Upper lobe of left lung (tissue), 6 donors: ENCODE data around the gene CYP4F3. TPM values are rescaled to one million over a fixed set of nuclear protein-coding genes. Genes with fewer than 3 reads are reported as not detected.

Source experiments
- ATAC-seq, 2 donors: fragments of 200-7000 bp; cut with Tn5 transposase; one replicate each; pipeline ENCODE4 v1.9.1; 2022; ENCODE audit warnings: mild to moderate bottlenecking in 2 of 2, moderate library complexity in 2 of 2; ENCODE audit not compliant: low FRiP score in 2 of 2
- DNase-seq, 2 donors: peaks; one replicate each; pipeline ENCODE4 v3.0.0-alpha.2; 2019 to 2020
- H3K27ac ChIP-seq, 4 donors: fragments of 200-600 bp; sonication (generic); one replicate each; pipeline ENCODE4 v1.5.1; 2016 to 2019
- H3K27me3 ChIP-seq, 4 donors: fragments of 200-600 bp; sonication (generic); one replicate each; pipeline ENCODE4 v1.5.1; 2017 to 2019
- H3K36me3 ChIP-seq, 4 donors: fragments of 200-600 bp; sonication (generic); one replicate each; pipeline ENCODE4 v1.5.1; 2016 to 2019
- H3K4me1 ChIP-seq, 4 donors: fragments of 200-600 bp; sonication (generic); one replicate each; pipeline ENCODE4 v1.5.1; 2018 to 2019
- H3K4me3 ChIP-seq, 4 donors: fragments of 200-600 bp; sonication (generic); one replicate each; pipeline ENCODE4 v1.5.1; 2017 to 2019; ENCODE audit warnings: mild to moderate bottlenecking in 2 of 4, moderate library complexity in 1 of 4
- H3K9me3 ChIP-seq, 4 donors: fragments of 200-600 bp; sonication (generic); one replicate each; pipeline ENCODE4 v1.5.1; 2018 to 2019
- EP300 ChIP-seq, 4 donors: sonication (generic); formaldehyde crosslinking; IDR thresholded peaks; one replicate each; pipeline ENCODE4 v1.5.1; 2017; ENCODE audit warnings: antibody characterized with exemption in 4 of 4, control low read depth in 2 of 4
- POLR2A ChIP-seq, 4 donors: fragments of 450-650 bp; IDR thresholded peaks; one replicate each; pipeline ENCODE4 v1.5.1; 2016 to 2017; ENCODE audit warnings: antibody characterized with exemption in 4 of 4, mild to moderate bottlenecking in 2 of 4
- POLR2AphosphoS5 ChIP-seq, 2 donors: sonication (generic); formaldehyde crosslinking; IDR thresholded peaks; one replicate each; pipeline ENCODE4 v1.5.1; 2017; ENCODE audit warnings: antibody characterized with exemption in 2 of 2
- WGBS, 2 donors: methylation state at CpG; one replicate each; pipeline ENCODE4 v1.1.5; 2017 to 2018; 5-methylcytosine and 5-hydroxymethylcytosine counted together
- total RNA-seq, 6 donors: library from RNA; depleted of rRNA in 4 of 6; stranded (reverse); fragments of >200 nt in 4 of 6; gene quantifications; one replicate each; pipeline versions ENCODE4 v1.1.0 to v1.2.1, GENCODE V29; 2016 to 2021
- TF ChIP-seq, protein P1 (sequence below), 6 experiments: fragments of 450-650 bp in 4 of 6; fragments of 200-600 bp in 2 of 6; sonication (generic) in 2 of 6; IDR thresholded peaks; one replicate each; pipeline ENCODE4 v1.5.1; 2016 to 2019; ENCODE audit warnings: antibody characterized with exemption in 6 of 6
- donor health status: DM: no; HTN: no; CAD: no; lungs with moderate emphysema.
- donor health status: DM: no; HTN: yes; CAD: no; lungs with severe emphysema.

Gene CYP4F3
- total RNA-seq, 6 donors from 2014 or later: 1.1 to 2.1 (median 1.8) TPM

DNA sequence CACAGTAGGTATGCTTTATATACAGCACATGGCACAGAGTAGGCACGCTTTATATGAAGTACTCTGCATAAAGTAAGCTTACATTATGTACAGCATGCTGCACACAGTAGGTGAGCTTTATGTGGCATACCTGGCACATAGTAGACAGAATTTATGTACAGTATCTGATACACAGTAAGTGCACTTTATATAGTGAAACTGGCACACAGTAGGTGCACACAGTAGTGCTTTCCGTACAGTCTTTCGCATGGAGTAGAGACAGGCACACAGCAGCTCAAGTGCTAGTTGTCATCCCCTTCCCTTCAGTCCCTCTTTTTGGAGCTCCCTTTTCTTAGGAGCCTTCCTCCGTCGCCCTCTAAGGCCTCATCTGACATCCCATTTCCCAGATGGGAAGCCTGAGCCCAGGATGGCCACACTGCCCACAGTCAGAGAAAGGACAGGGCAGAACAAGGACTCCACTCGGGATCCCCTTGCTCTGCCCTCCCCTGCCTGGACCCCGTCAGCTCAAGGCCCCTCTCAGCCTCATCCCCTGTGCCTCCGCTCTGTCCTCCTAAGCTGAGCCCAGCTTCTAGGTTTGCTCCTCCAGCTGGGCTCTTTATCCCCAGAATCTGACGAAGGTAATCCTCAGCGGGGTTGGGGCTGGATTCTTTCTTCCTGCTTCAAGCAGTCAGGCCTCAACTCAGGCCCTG is 31.3 kb downstream of the CYP4F3 start:
- H3K9me3 ChIP-seq: no peaks in the 10 kb centered on the region
- H3K36me3 ChIP-seq: no peaks in the 10 kb centered on the region
- DNase-seq: no peak
- H3K4me1 ChIP-seq: peaks cover 9 to 13% (median 12%) of the 10 kb centered on the region in 4 donors
- 55 to 59% methylated on average over 10 of the region's 10 CpGs for WGBS, 2 donors
- H3K27ac ChIP-seq: peak overlapping the region in 3 of 4 donors; percentile 52 to 60 (median 58)
- H3K4me3 ChIP-seq: no peak overlapping the region
- peak in 1 of 2 donors; percentile 15 for ATAC-seq
- TF ChIP-seq EP300 (IDR thresholded peaks at IDR 0.05): no peak
- no peak for TF ChIP-seq POLR2A (IDR thresholded peaks at IDR 0.05)
- TF ChIP-seq, protein P1, sequence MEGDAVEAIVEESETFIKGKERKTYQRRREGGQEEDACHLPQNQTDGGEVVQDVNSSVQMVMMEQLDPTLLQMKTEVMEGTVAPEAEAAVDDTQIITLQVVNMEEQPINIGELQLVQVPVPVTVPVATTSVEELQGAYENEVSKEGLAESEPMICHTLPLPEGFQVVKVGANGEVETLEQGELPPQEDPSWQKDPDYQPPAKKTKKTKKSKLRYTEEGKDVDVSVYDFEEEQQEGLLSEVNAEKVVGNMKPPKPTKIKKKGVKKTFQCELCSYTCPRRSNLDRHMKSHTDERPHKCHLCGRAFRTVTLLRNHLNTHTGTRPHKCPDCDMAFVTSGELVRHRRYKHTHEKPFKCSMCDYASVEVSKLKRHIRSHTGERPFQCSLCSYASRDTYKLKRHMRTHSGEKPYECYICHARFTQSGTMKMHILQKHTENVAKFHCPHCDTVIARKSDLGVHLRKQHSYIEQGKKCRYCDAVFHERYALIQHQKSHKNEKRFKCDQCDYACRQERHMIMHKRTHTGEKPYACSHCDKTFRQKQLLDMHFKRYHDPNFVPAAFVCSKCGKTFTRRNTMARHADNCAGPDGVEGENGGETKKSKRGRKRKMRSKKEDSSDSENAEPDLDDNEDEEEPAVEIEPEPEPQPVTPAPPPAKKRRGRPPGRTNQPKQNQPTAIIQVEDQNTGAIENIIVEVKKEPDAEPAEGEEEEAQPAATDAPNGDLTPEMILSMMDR (IDR thresholded peaks at IDR 0.05): no peak
- no peak for TF ChIP-seq POLR2AphosphoS5 (IDR thresholded peaks at IDR 0.05)
- H3K27me3 ChIP-seq: no peaks in the 10 kb centered on the region

DNA sequence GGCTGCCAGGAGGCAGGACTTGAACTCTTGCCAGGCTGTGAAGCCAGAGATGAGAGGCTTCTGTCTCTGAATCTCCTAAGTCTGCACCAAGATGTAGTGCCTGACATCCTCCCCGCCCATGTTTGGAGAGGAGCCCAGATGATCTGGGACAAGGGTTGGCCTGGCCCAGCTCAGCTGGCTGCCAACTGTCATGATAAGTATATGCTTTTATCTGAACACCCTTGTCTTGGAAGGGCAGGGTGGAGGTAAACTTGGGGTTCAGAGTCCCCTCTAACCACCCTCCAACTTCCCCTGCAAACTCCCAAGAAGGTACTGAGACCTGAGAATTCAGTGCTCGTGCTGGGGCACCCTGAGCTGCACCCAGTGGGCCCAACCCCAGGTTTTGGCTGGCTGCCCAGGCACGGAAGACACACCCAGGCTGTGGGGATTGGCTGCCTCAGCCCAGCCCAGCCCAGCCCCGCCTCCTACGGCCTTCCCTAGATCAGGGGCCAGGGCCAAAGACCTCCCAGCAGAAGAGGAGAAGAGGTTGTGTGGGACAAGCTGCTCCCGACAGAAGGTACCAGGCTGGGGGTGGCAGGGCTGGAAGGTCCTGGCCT is 32.0 kb downstream of the CYP4F3 start, which contains the start of gene CYP4F12:
TSS of gene CYP4F12 (plus strand) at position 508 of the 596 bp plus-strand sequence. CDS start 443 bp downstream, outside the sequence.
- no peaks in the 10 kb centered on the region for H3K27me3 ChIP-seq
- peak within 1 kb of the TSS in 3 of 4 donors; percentile 52 to 60 (median 58) for H3K27ac ChIP-seq
- ATAC-seq (peak; percentile 82 to 94), DNase-seq (peak; percentile 45 to 86)
- WGBS, 2 donors: 38 to 50% methylated on average over 1 to 2 of the region's 6 CpGs
- no peaks in the 10 kb centered on the region for H3K36me3 ChIP-seq
- no peaks in the 10 kb centered on the region for H3K9me3 ChIP-seq
- no peak for TF ChIP-seq EP300 (IDR thresholded peaks at IDR 0.05)
- TF ChIP-seq, protein P1 (IDR thresholded peaks at IDR 0.05): no peak
- no peak for TF ChIP-seq POLR2A (IDR thresholded peaks at IDR 0.05)
- TF ChIP-seq POLR2AphosphoS5 (IDR thresholded peaks at IDR 0.05): no peak
- peaks cover 9 to 13% (median 12%) of the 10 kb centered on the region in 4 donors for H3K4me1 ChIP-seq
- peak within 1 kb of the TSS in 2 of 4 donors; percentile 14 to 28 for H3K4me3 ChIP-seq

DNA sequence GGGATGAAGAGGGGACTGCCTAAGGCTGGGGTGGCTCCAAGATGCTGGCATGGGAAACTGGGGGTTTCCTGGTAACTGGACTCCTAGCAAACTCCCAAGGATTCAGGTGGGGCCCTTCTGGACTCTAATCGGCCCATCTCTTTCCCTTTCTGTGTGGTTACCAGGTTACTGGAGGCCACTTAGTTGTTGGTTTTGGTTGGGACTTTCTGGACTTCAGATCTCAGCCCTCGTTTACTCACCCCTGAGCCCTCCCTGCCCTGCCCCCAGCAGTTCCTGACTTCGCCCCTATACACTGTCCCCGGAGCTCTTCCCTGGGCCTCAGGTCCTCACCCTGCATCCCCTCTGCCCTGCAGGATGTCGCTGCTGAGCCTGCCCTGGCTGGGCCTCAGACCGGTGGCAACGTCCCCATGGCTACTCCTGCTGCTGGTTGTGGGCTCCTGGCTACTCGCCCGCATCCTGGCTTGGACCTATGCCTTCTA is 32.5 kb downstream of the CYP4F3 start:
- Histone ChIP-seq H3K4me3 (peak overlapping the region in 2 of 4 donors; percentile 14 to 28), H3K4me1 (peaks cover 9 to 13% (median 12%) of the 10 kb centered on the region in 4 donors), H3K27ac (peak overlapping the region in 3 of 4 donors; percentile 52 to 60 (median 58)), H3K27me3 (no peaks in the 10 kb centered on the region), H3K9me3 (no peaks in the 10 kb centered on the region), H3K36me3 (no peaks in the 10 kb centered on the region)
- ATAC-seq: peak in 1 of 2 donors; percentile 6
- 25 to 35% methylated on average over 5 to 9 of the region's 9 CpGs for WGBS, 2 donors
- DNase-seq: peak in 1 of 2 donors; percentile 39
- TF ChIP-seq POLR2A (IDR thresholded peaks at IDR 0.05) (no peak), EP300 (IDR thresholded peaks at IDR 0.05) (no peak), POLR2AphosphoS5 (IDR thresholded peaks at IDR 0.05) (no peak)
- TF ChIP-seq, protein P1 (IDR thresholded peaks at IDR 0.05): no peak

DNA sequence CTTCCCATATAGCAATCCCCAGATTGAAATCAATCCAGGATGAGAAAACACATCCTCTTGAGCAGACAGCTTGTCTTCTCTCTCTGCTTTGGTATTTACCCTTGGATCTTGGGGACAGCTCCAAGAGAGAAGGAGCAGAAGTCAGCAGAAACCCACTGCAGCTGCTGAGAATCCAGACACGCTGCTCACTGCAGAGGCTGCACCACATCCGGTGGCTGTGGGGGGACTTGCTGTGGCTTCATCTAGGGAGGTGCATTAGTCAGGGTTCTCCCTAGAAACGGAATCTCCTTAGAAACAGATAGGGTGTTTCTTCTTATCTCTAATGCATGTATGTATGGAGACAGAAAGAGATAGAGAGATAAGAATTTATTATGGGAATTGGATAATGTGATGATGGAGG is 34.9 kb downstream of the CYP4F3 start:
- Histone ChIP-seq H3K4me3 (no peak overlapping the region), H3K36me3 (peaks cover 0 to 2% (median 0%) of the 10 kb centered on the region in 4 donors), H3K9me3 (no peaks in the 10 kb centered on the region), H3K27ac (no peak overlapping the region), H3K4me1 (peaks cover 9 to 13% (median 12%) of the 10 kb centered on the region in 4 donors), H3K27me3 (no peaks in the 10 kb centered on the region)
- no peak for ATAC-seq
- DNase-seq: no peak
- TF ChIP-seq EP300 (IDR thresholded peaks at IDR 0.05) (no peak), POLR2AphosphoS5 (IDR thresholded peaks at IDR 0.05) (no peak), POLR2A (IDR thresholded peaks at IDR 0.05) (no peak)
- TF ChIP-seq, protein P1 (IDR thresholded peaks at IDR 0.05): no peak
- WGBS, 2 donors: 33 to 40% methylated on average over 3 of the region's 3 CpGs
